Breast epithelium (tissue), 4 donors: ENCODE measurements around the gene OGFOD3. TPM values are rescaled to one million over a fixed set of nuclear protein-coding genes. Genes with fewer than 3 reads are reported as not detected.
"Not testable (repeated sequence)": the region's sequence is repeated elsewhere in the genome, so short reads cannot be mapped to it uniquely, and the experiment has no call there.

Source experiments
- DNase-seq, 2 donors: peaks; one replicate each; pipeline ENCODE4 v3.0.0-alpha.2; 2019; ENCODE audit warnings: low spot score in 2 of 2
- H3K27ac ChIP-seq, 2 donors: fragments of 200-600 bp; sonication (generic) in 1 of 2; one replicate each; pipeline ENCODE4 v1.5.1; 2016 to 2019; ENCODE audit warnings: mild to moderate bottlenecking in 1 of 2
- H3K27me3 ChIP-seq, 2 donors: fragments of 200-600 bp; sonication (generic) in 1 of 2; one replicate each; pipeline versions ENCODE4 v1.5.1 to v1.6.0; 2017 to 2019; ENCODE audit warnings: control low read depth in 1 of 2, mild to moderate bottlenecking in 1 of 2
- H3K36me3 ChIP-seq: fragments of 200-600 bp; one replicate; pipeline ENCODE4 v1.5.1; 2019
- H3K4me1 ChIP-seq, 2 donors: fragments of 200-600 bp; sonication (generic); one replicate each; pipeline ENCODE4 v1.5.1; 2016 to 2019; ENCODE audit warnings: control low read depth in 1 of 2
- H3K4me3 ChIP-seq, 3 donors: fragments of 200-600 bp; sonication (generic); 1 replicate in 2 of 3; 2 replicates in 1 of 3; pipeline ENCODE4 v1.5.1; 2016 to 2019; ENCODE audit warnings: mild to moderate bottlenecking in 3 of 3, moderate library complexity in 2 of 3
- H3K9me3 ChIP-seq, 2 donors: fragments of 200-600 bp; sonication (generic) in 1 of 2; one replicate each; pipeline ENCODE4 v1.5.1; 2016 to 2019; ENCODE audit warnings: control low read depth in 1 of 2
- CTCF ChIP-seq, 3 donors: fragments of 450-650 bp; IDR thresholded peaks; one replicate each; pipeline ENCODE4 v1.5.1; 2016 to 2017; ENCODE audit warnings: antibody characterized with exemption in 3 of 3, mild to moderate bottlenecking in 3 of 3, moderate library complexity in 3 of 3
- POLR2A ChIP-seq: fragments of 450-650 bp; IDR thresholded peaks from one replicate; pipeline ENCODE4 v1.6.1; 2016; ENCODE audit warnings: antibody characterized with exemption, mild to moderate bottlenecking, moderate library complexity
- POLR2AphosphoS5 ChIP-seq, 3 donors: sonication (generic); formaldehyde crosslinking; IDR thresholded peaks; one replicate each; pipeline ENCODE4 v1.6.1; 2017; ENCODE audit warnings: antibody characterized with exemption in 3 of 3
- intact Hi-C: fragments of 100-400 bp; cut with DNase I; formaldehyde crosslinking; loops from one replicate; pipeline ENCODE4 v1.15.1; 2023; ENCODE audit warnings: low total_unique reads
- total RNA-seq, 3 donors: library from RNA; depleted of rRNA; stranded (reverse); fragments of >200 nt; gene quantifications; one replicate each; pipeline ENCODE4 v1.1.0, GENCODE V29; 2016

OGFOD3 gene
- total RNA-seq, 3 donors from 2014 or later, result 26.3 to 32.8 (median 28.5) TPM

GRCh38 chr17:82373731-82374625 lies 44.4 kb downstream of the OGFOD3 start:
- no peaks in the 10 kb centered on the region for H3K9me3 ChIP-seq
- peaks cover 7 to 10% of the 10 kb centered on the region in 2 donors for H3K4me1 ChIP-seq
- intact Hi-C loops, result no loop called here
- H3K27me3 ChIP-seq, result peaks cover 9 to 72% of the 10 kb centered on the region in 2 donors
- no peak overlapping the region for H3K4me3 ChIP-seq
- no peaks in the 10 kb centered on the region for H3K36me3 ChIP-seq
- DNase-seq, result no peak
- TF ChIP-seq POLR2AphosphoS5 (IDR thresholded peaks at IDR 0.05), result no peak
- no peak for TF ChIP-seq POLR2A
- no peak for TF ChIP-seq CTCF (IDR thresholded peaks at IDR 0.05)
- H3K27ac ChIP-seq, result no peak overlapping the region

- Histone ChIP-seq H3K4me1 (peaks cover 7 to 10% of the 10 kb centered on the region in 2 donors), H3K27me3 (peaks cover 9 to 64% of the 10 kb centered on the region in 2 donors)
- H3K4me3 ChIP-seq, H3K27ac ChIP-seq, DNase-seq, H3K9me3 ChIP-seq, intact Hi-C loops, H3K36me3 ChIP-seq: not testable (repeated sequence)
Measured at GRCh38 chr17:82373072-82373452, 45.3 kb downstream of the OGFOD3 start.

- no peak for DNase-seq
- peak overlapping the region in 1 of 3 donors; percentile 58 for H3K4me3 ChIP-seq
- H3K27ac ChIP-seq, result no peak overlapping the region
- no peaks in the 10 kb centered on the region for H3K36me3 ChIP-seq
- peaks cover 12 to 64% of the 10 kb centered on the region in 2 donors for H3K27me3 ChIP-seq
- no peaks in the 10 kb centered on the region for H3K9me3 ChIP-seq
- intact Hi-C loops, result loop anchor here (1.0 kb wide), 1 partner anchor 15 kb away; no protein-coding TSS in a partner anchor
- H3K4me1 ChIP-seq, result peaks cover 7 to 10% of the 10 kb centered on the region in 2 donors
- TF ChIP-seq POLR2A (no peak), CTCF (IDR thresholded peaks at IDR 0.05) (no peak), POLR2AphosphoS5 (IDR thresholded peaks at IDR 0.05) (no peak)
Measured at GRCh38 chr17:82372249-82373071, 45.9 kb downstream of the OGFOD3 start.

- intact Hi-C loops, result loop anchor here (1.0 kb wide), 1 partner anchor 14 kb away; no protein-coding TSS in a partner anchor
- Histone ChIP-seq H3K4me3 (peak within 1 kb of the TSS; percentile 34 to 58 (median 41)), H3K27ac (peak within 1 kb of the TSS in 1 of 2 donors; percentile 7), H3K4me1 (peaks cover 7 to 10% of the 10 kb centered on the region in 2 donors), H3K9me3 (no peaks in the 10 kb centered on the region), H3K27me3 (peaks cover 12 to 63% of the 10 kb centered on the region in 2 donors), H3K36me3 (no peaks in the 10 kb centered on the region)
- no peak for DNase-seq
- TF ChIP-seq CTCF (IDR thresholded peaks at IDR 0.05) (no peak), POLR2A (no peak), POLR2AphosphoS5 (IDR thresholded peaks at IDR 0.05) (no peak)
Measured at GRCh38 chr17:82371333-82372248, 46.8 kb downstream of the OGFOD3 start, which contains the start of gene UTS2R. Gene UTS2R, plus strand, starts transcription at chr17:82371765. Its CDS starts 2,560 bp downstream, at chr17:82374325.
